Brain microvascular endothelial cell (primary cell): ENCODE results near the gene MPZL1.
"Not testable (repeated sequence)": the region's sequence is repeated elsewhere in the genome, so short reads cannot be mapped to it uniquely, and the experiment has no call there.

Experiments
- DNase-seq: peaks from one replicate; pipeline ENCODE4 v3.0.0-alpha.2; 2020
- H3K27ac ChIP-seq: fragments of 250-450 bp; sonication (Bioruptor Pico); 2 replicates; pipeline ENCODE4 v1.5.1; 2020; ENCODE audit warnings: mild to moderate bottlenecking, moderate library complexity
- H3K27me3 ChIP-seq: fragments of 250-450 bp; sonication (Bioruptor Pico); replicated peaks from 2 replicates; pipeline ENCODE4 v1.5.1; 2020; ENCODE audit warnings: mild to moderate bottlenecking
- H3K36me3 ChIP-seq: fragments of 250-450 bp; sonication (Bioruptor Pico); replicated peaks from 2 replicates; pipeline ENCODE4 v1.5.1; 2020; ENCODE audit warnings: mild to moderate bottlenecking
- H3K4me3 ChIP-seq: 2 replicates; pipeline ENCODE4 v1.5.1; 2011; ENCODE audit warnings: low read depth, mild to moderate bottlenecking, control low read depth, low read length, moderate library complexity
- in situ Hi-C: cut with HindIII; loops from 2 replicates; pipeline ENCODE4 v1.10.0; 2017; ENCODE audit warnings: low sequenced_read_pairs, low pct_ligation_motif_present
- TF ChIP-seq, protein P1 (sequence below): IDR thresholded peaks from 2 replicates; pipeline ENCODE4 v1.5.1; 2011; ENCODE audit warnings: low read depth, mild to moderate bottlenecking, moderate library complexity, low read length, control low read depth, inconsistent platforms; ENCODE audit errors: missing control alignments

The MPZL1 gene

DNA sequence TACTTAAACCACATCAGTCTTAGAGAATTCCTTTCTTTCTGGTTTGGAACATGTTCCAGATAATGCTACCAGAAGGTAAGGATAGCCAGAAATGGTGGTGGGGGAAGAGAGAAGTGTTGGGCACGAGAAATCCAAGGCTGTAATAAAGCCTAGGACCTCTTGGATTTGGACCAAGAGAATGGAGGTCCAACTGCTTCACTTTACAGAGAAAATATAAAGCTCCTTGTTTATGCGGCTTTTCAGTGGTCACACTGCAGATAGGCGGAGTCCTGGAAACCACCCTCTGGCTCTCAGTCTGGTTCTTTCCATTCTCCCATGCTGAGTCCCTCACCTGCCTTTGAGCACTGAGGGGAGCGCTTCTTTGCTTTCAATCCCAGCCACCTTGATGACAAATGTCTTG, 104.3 kb downstream of the MPZL1 start:
- Histone ChIP-seq H3K36me3 (no peaks in the 10 kb centered on the region), H3K4me3 (no peak overlapping the region), H3K27ac (no peak overlapping the region), H3K27me3 (no peaks in the 10 kb centered on the region)
- TF ChIP-seq, protein P1, sequence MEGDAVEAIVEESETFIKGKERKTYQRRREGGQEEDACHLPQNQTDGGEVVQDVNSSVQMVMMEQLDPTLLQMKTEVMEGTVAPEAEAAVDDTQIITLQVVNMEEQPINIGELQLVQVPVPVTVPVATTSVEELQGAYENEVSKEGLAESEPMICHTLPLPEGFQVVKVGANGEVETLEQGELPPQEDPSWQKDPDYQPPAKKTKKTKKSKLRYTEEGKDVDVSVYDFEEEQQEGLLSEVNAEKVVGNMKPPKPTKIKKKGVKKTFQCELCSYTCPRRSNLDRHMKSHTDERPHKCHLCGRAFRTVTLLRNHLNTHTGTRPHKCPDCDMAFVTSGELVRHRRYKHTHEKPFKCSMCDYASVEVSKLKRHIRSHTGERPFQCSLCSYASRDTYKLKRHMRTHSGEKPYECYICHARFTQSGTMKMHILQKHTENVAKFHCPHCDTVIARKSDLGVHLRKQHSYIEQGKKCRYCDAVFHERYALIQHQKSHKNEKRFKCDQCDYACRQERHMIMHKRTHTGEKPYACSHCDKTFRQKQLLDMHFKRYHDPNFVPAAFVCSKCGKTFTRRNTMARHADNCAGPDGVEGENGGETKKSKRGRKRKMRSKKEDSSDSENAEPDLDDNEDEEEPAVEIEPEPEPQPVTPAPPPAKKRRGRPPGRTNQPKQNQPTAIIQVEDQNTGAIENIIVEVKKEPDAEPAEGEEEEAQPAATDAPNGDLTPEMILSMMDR: no peak
- DNase-seq: no peak
- in situ Hi-C loops: no loop called here

DNA sequence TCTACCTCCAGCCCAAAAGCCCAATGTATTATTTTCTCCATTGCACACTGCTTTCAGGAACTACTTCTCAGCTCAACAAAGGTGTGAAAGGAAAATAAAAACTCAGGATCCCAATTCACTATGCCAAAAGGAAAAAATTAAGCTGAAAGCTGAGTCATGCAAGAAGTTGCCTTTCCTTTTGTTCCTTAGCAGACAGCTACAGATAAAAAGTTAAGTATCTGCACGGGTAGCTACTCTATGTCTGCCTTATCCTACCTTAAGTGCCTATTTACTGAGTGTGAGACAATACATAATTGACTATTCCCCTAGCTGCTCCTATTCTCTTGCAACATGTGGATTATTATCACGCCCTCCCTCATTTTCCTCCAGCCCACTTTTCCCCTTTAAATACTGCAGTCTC, 108.1 kb downstream of the MPZL1 start:
- no peaks in the 10 kb centered on the region for H3K27me3 ChIP-seq
- TF ChIP-seq, protein P1: no peak
- in situ Hi-C loops: no loop called here
- no peak overlapping the region for H3K4me3 ChIP-seq
- no peak overlapping the region for H3K27ac ChIP-seq
- H3K36me3 ChIP-seq: no peaks in the 10 kb centered on the region
- DNase-seq: no peak

DNA sequence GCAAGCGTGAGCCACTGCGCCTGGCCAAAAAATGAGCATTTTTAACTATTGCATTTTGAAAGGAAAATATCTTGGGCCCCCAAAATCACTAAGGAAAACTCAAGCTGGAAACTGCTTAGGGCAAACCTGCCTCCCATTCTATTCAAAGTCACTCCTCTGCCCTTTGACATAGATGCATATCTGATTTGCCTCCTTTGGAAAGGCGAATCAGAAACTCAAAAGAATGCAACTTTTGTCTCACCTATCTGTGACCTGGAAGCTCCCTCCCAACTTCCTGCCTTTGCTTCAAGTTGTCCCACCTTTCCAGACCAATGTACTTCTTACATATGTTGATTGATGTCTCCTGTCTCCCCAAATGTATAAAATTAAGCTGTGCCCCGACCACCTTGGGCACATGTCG, 108.9 kb downstream of the MPZL1 start:
- H3K36me3 ChIP-seq, DNase-seq, H3K27me3 ChIP-seq, H3K4me3 ChIP-seq, H3K27ac ChIP-seq, in situ Hi-C loops: not testable (repeated sequence)

GRCh38 chr1:167832693-167833092, 110.9 kb downstream of the MPZL1 start:
- no peak for DNase-seq
- no peaks in the 10 kb centered on the region for H3K36me3 ChIP-seq
- TF ChIP-seq, protein P1: no peak
- no peak overlapping the region for H3K27ac ChIP-seq
- no peak overlapping the region for H3K4me3 ChIP-seq
- no peaks in the 10 kb centered on the region for H3K27me3 ChIP-seq
- in situ Hi-C loops: no loop called here

- TF ChIP-seq, protein P1: no peak
- Histone ChIP-seq H3K27ac (no peak overlapping the region), H3K36me3 (no peaks in the 10 kb centered on the region), H3K27me3 (no peaks in the 10 kb centered on the region), H3K4me3 (no peak overlapping the region)
- no peak for DNase-seq
- in situ Hi-C loops: no loop called here
These were observed 112.1 kb downstream of the MPZL1 start for GRCh38 chr1:167833904-167834303.

DNA sequence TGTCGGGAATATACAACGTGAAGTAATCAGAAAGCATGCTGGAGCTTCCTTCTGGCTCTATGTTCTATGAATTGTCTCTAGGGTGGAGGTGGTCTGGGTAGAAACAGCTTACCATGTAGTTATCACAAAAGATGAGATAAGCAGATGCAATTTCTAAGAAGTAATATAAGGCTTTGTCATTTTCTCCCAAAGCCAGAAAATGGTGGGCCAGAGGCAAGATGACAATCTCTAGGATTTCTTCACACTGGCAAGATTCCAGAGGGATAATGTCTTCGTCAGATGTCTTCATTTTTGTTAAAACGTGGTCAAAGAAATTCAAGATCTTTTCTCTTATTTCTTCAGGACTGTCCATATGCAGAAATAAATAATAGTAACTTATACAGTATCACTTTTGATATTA, 114.4 kb downstream of the MPZL1 start:
- in situ Hi-C loops: no loop called here
- no peak overlapping the region for H3K4me3 ChIP-seq
- no peak overlapping the region for H3K27ac ChIP-seq
- DNase-seq: no peak
- TF ChIP-seq, protein P1: no peak
- no peaks in the 10 kb centered on the region for H3K36me3 ChIP-seq
- no peaks in the 10 kb centered on the region for H3K27me3 ChIP-seq
